ENCODE measurements around the gene POMC. TPM values are rescaled to one million over a fixed set of nuclear protein-coding genes. Genes with fewer than 3 reads are reported as not detected.
"Not testable (repeated sequence)": the region's sequence is repeated elsewhere in the genome, so short reads cannot be mapped to it uniquely, and the experiment has no call there.

Gene POMC
- total RNA-seq, 2 experiments from 2014 or later = 2.1 to 3.4 TPM

GRCh38 chr2:25176138-25176537, 7.8 kb upstream of the POMC start:
- Mint-ChIP-seq H3K9me3 (ENCODE audit: insufficient read depth) (no peaks in the 10 kb centered on the region), H3K36me3 (ENCODE audit: low read depth) (no peaks in the 10 kb centered on the region), H3K27me3 (ENCODE audit: low read depth) (peaks cover 17% of the 10 kb centered on the region), H3K4me1 (ENCODE audit: low read depth) (peaks cover 5% of the 10 kb centered on the region), H3K4me3 (no peak overlapping the region), H3K27ac (no peak overlapping the region)
- CTCF ChIA-PET = interaction anchor here (1.5 kb wide), 1 partner anchor 20 kb away, joined by 3 read pairs; no protein-coding TSS in a partner anchor
- ATAC-seq = no peak
- no peak for DNase-seq
- POLR2A ChIA-PET = no interaction called here

GRCh38 chr2:25174192-25174861, 5.9 kb upstream of the POMC start:
- Mint-ChIP-seq H3K27me3 (ENCODE audit: low read depth) (peaks cover 31% of the 10 kb centered on the region), H3K4me3 (no peak overlapping the region), H3K36me3 (ENCODE audit: low read depth) (no peaks in the 10 kb centered on the region), H3K4me1 (ENCODE audit: low read depth) (peaks cover 5% of the 10 kb centered on the region), H3K9me3 (ENCODE audit: insufficient read depth) (no peaks in the 10 kb centered on the region), H3K27ac (no peak overlapping the region)
- DNase-seq (no peak), ATAC-seq (no peak)
- ChIA-PET POLR2A (no interaction called here), CTCF (interaction anchor here (1.0 kb wide), 1 partner anchor 22 kb away, joined by 3 read pairs; no protein-coding TSS in a partner anchor)

GRCh38 chr2:25173719-25174118, 5.3 kb upstream of the POMC start:
- no peak overlapping the region for H3K27ac Mint-ChIP-seq
- peaks cover 10% of the 10 kb centered on the region for H3K4me1 Mint-ChIP-seq (ENCODE audit: low read depth)
- ChIA-PET POLR2A (no interaction called here), CTCF (interaction anchor here (1.0 kb wide), 1 partner anchor 22 kb away, joined by 3 read pairs; no protein-coding TSS in a partner anchor)
- no peak overlapping the region for H3K4me3 Mint-ChIP-seq
- DNase-seq = no peak
- peaks cover 37% of the 10 kb centered on the region for H3K27me3 Mint-ChIP-seq (ENCODE audit: low read depth)
- no peaks in the 10 kb centered on the region for H3K9me3 Mint-ChIP-seq (ENCODE audit: insufficient read depth)
- no peak for ATAC-seq
- H3K36me3 Mint-ChIP-seq (ENCODE audit: low read depth) = no peaks in the 10 kb centered on the region

- peaks cover 27% of the 10 kb centered on the region for H3K4me1 Mint-ChIP-seq (ENCODE audit: low read depth)
- peaks cover 44% of the 10 kb centered on the region for H3K27me3 Mint-ChIP-seq (ENCODE audit: low read depth)
- no peak overlapping the region for H3K4me3 Mint-ChIP-seq
- no peaks in the 10 kb centered on the region for H3K36me3 Mint-ChIP-seq (ENCODE audit: low read depth)
- DNase-seq (no peak), ATAC-seq (no peak)
- CTCF ChIA-PET = interaction anchor here (8.9 kb wide), 1 partner anchor 25 kb away, joined by 80 read pairs; no protein-coding TSS in a partner anchor
- POLR2A ChIA-PET = interaction anchor here (0.7 kb wide), 1 partner anchor 136 kb away, joined by 3 read pairs; no protein-coding TSS in a partner anchor
- H3K27ac Mint-ChIP-seq = no peak overlapping the region
- no peaks in the 10 kb centered on the region for H3K9me3 Mint-ChIP-seq (ENCODE audit: insufficient read depth)
Measured at GRCh38 chr2:25170888-25171287, 2.5 kb upstream of the POMC start.

GRCh38 chr2:25169073-25169470, 692 bp upstream of the POMC start:
- Mint-ChIP-seq H3K36me3 (ENCODE audit: low read depth) (no peaks in the 10 kb centered on the region), H3K4me1 (ENCODE audit: low read depth) (peaks cover 32% of the 10 kb centered on the region), H3K27ac (no peak overlapping the region), H3K27me3 (ENCODE audit: low read depth) (peaks cover 50% of the 10 kb centered on the region), H3K4me3 (peak overlapping the region; percentile 57), H3K9me3 (ENCODE audit: insufficient read depth) (no peaks in the 10 kb centered on the region)
- no peak for ATAC-seq
- POLR2A ChIA-PET = no interaction called here
- CTCF ChIA-PET = interaction anchor here (8.9 kb wide), 1 partner anchor 26 kb away, joined by 80 read pairs; no protein-coding TSS in a partner anchor
- no peak for DNase-seq

- Mint-ChIP-seq H3K4me1 (ENCODE audit: low read depth) (peaks cover 27% of the 10 kb centered on the region), H3K36me3 (ENCODE audit: low read depth) (no peaks in the 10 kb centered on the region), H3K27ac (no peak overlapping the region), H3K4me3 (no peak overlapping the region), H3K9me3 (ENCODE audit: insufficient read depth) (no peaks in the 10 kb centered on the region), H3K27me3 (ENCODE audit: low read depth) (peaks cover 47% of the 10 kb centered on the region)
- ChIA-PET CTCF (interaction anchor here (0.6 to 8.9 kb wide), 29 partner anchors 11 to 498 kb away, joined by 3 to 80 read pairs (median 4); partner anchors contain the start of gene EFR3B), POLR2A (no interaction called here)
- DNase-seq (peak; percentile 70), ATAC-seq (peak; percentile 68)
Measured at GRCh38 chr2:25165992-25166875, 2.1 kb downstream of the POMC start.

- no peak for ATAC-seq
Measured at GRCh38 chr2:25164561-25164960, 3.8 kb downstream of the POMC start.

GRCh38 chr2:25162061-25162460, 6.3 kb downstream of the POMC start:
- POLR2A ChIA-PET; ATAC-seq; H3K4me3 Mint-ChIP-seq; H3K9me3 Mint-ChIP-seq (ENCODE audit: insufficient read depth); DNase-seq; H3K36me3 Mint-ChIP-seq (ENCODE audit: low read depth): not testable (repeated sequence)
- CTCF ChIA-PET = interaction anchor here (8.9 kb wide), 1 partner anchor 33 kb away, joined by 80 read pairs; no protein-coding TSS in a partner anchor
- peaks cover 29% of the 10 kb centered on the region for H3K4me1 Mint-ChIP-seq (ENCODE audit: low read depth)
- H3K27ac Mint-ChIP-seq = peak overlapping the region; percentile 70
- peaks cover 20% of the 10 kb centered on the region for H3K27me3 Mint-ChIP-seq (ENCODE audit: low read depth)

More at GRCh38 chr2:25164561-25164960, 3.8 kb downstream of the POMC start:
- Mint-ChIP-seq H3K27ac (no peak overlapping the region), H3K4me1 (ENCODE audit: low read depth) (peaks cover 37% of the 10 kb centered on the region), H3K27me3 (ENCODE audit: low read depth) (peaks cover 35% of the 10 kb centered on the region), H3K4me3 (no peak overlapping the region), H3K36me3 (ENCODE audit: low read depth) (no peaks in the 10 kb centered on the region), H3K9me3 (ENCODE audit: insufficient read depth) (no peaks in the 10 kb centered on the region)
- no peak for DNase-seq
- ChIA-PET CTCF (interaction anchor here (8.9 kb wide), 1 partner anchor 31 kb away, joined by 80 read pairs; no protein-coding TSS in a partner anchor), POLR2A (interaction anchor here (0.6 kb wide), 1 partner anchor 1579 kb away, joined by 4 read pairs; no protein-coding TSS in a partner anchor)

GRCh38 chr2:25161055-25161781, 7.2 kb downstream of the POMC start:
- ChIA-PET CTCF (interaction anchor here (1.3 to 1.4 kb wide), 2 partner anchors 35 to 357 kb away, joined by 3 read pairs; no protein-coding TSS in a partner anchor), POLR2A (interaction anchor here (1.0 kb wide), 1 partner anchor 186 kb away, joined by 3 read pairs; no protein-coding TSS in a partner anchor)
- Mint-ChIP-seq H3K9me3 (ENCODE audit: insufficient read depth) (no peaks in the 10 kb centered on the region), H3K36me3 (ENCODE audit: low read depth) (no peaks in the 10 kb centered on the region), H3K4me1 (ENCODE audit: low read depth) (peaks cover 21% of the 10 kb centered on the region), H3K27ac (peak overlapping the region; percentile 83), H3K4me3 (peak overlapping the region; percentile 64), H3K27me3 (ENCODE audit: low read depth) (peaks cover 15% of the 10 kb centered on the region)
- ATAC-seq = peak; percentile 75
- peak; percentile 75 for DNase-seq

GRCh38 chr2:25160376-25160775, 8.0 kb downstream of the POMC start:
- H3K27me3 Mint-ChIP-seq (ENCODE audit: low read depth) = peaks cover 13% of the 10 kb centered on the region
- DNase-seq (no peak), ATAC-seq (no peak)
- H3K27ac Mint-ChIP-seq = peak overlapping the region; percentile 39
- no peaks in the 10 kb centered on the region for H3K36me3 Mint-ChIP-seq (ENCODE audit: low read depth)
- CTCF ChIA-PET = interaction anchor here (1.3 to 1.4 kb wide), 2 partner anchors 35 to 358 kb away, joined by 3 read pairs; no protein-coding TSS in a partner anchor
- H3K9me3 Mint-ChIP-seq (ENCODE audit: insufficient read depth) = no peaks in the 10 kb centered on the region
- peak overlapping the region; percentile 64 for H3K4me3 Mint-ChIP-seq
- POLR2A ChIA-PET = interaction anchor here (1.0 kb wide), 1 partner anchor 185 kb away, joined by 3 read pairs; no protein-coding TSS in a partner anchor
- peaks cover 12% of the 10 kb centered on the region for H3K4me1 Mint-ChIP-seq (ENCODE audit: low read depth)

GRCh38 chr2:25159949-25160348, 8.4 kb downstream of the POMC start:
- H3K27me3 Mint-ChIP-seq (ENCODE audit: low read depth) = peaks cover 13% of the 10 kb centered on the region
- H3K9me3 Mint-ChIP-seq (ENCODE audit: insufficient read depth) = no peaks in the 10 kb centered on the region
- H3K4me3 Mint-ChIP-seq = peak overlapping the region; percentile 64
- POLR2A ChIA-PET = no interaction called here
- no peak for DNase-seq
- peak overlapping the region; percentile 39 for H3K27ac Mint-ChIP-seq
- peaks cover 12% of the 10 kb centered on the region for H3K4me1 Mint-ChIP-seq (ENCODE audit: low read depth)
- no peaks in the 10 kb centered on the region for H3K36me3 Mint-ChIP-seq (ENCODE audit: low read depth)
- no peak for ATAC-seq
- CTCF ChIA-PET = interaction anchor here (1.3 to 1.4 kb wide), 2 partner anchors 36 to 358 kb away, joined by 3 read pairs; no protein-coding TSS in a partner anchor

Data from activated CD8-positive, alpha-beta T cell treated with anti-CD3 and anti-CD28 coated beads, Interleukin-2, amount 10 ng/mL, durations not matched to agents 7 days and 5 days (primary cell).